Osteoblast (primary cell): Measurements from ENCODE around the gene FOXN3. TPM values are rescaled to one million over a fixed set of nuclear protein-coding genes. Genes with fewer than 3 reads are reported as not detected.

Experiments
- DNase-seq: peaks from one replicate; pipeline ENCODE4 v3.0.0; 2011; ENCODE audit warnings: low spot score, mixed read lengths; ENCODE audit not compliant: insufficient read length; ENCODE audit errors: missing footprints
- H2AFZ ChIP-seq: 2 replicates; pipeline ENCODE4 v1.6.0; 2011; ENCODE audit warnings: mild to moderate bottlenecking, low read length
- H3K27ac ChIP-seq: 2 replicates; pipeline ENCODE4 v1.5.1; 2011; ENCODE audit warnings: mild to moderate bottlenecking, low read depth, low read length, moderate library complexity
- H3K27me3 ChIP-seq: 2 replicates; pipeline ENCODE4 v1.6.0; 2012; ENCODE audit warnings: mild to moderate bottlenecking, control low read depth, inconsistent platforms, low read length, moderate library complexity; ENCODE audit not compliant: insufficient read depth
- H3K36me3 ChIP-seq: 2 replicates; pipeline ENCODE4 v1.5.1; 2011; ENCODE audit warnings: mild to moderate bottlenecking, low read length, control low read depth, moderate library complexity; ENCODE audit not compliant: insufficient read depth
- H3K4me1 ChIP-seq: 2 replicates; pipeline ENCODE4 v1.5.1; 2011; ENCODE audit warnings: mild to moderate bottlenecking, low read length, control low read depth, moderate library complexity; ENCODE audit not compliant: insufficient read depth
- H3K4me2 ChIP-seq: 2 replicates; pipeline ENCODE4 v1.6.0; 2011; ENCODE audit warnings: mild to moderate bottlenecking, low read length; ENCODE audit not compliant: insufficient read depth
- H3K4me3 ChIP-seq: fragments of 200-600 bp; sonication (generic); 3 replicates; pipeline ENCODE4 v1.5.1; 2012; ENCODE audit warnings: mild to moderate bottlenecking, low read length, inconsistent platforms; ENCODE audit not compliant: insufficient read depth
- H3K79me2 ChIP-seq: 2 replicates; pipeline ENCODE4 v1.6.0; 2012; ENCODE audit warnings: mild to moderate bottlenecking, low read length, control low read depth, inconsistent platforms; ENCODE audit not compliant: insufficient read depth
- H3K9me3 ChIP-seq: 2 replicates; pipeline ENCODE4 v1.5.1; 2011; ENCODE audit warnings: low read depth, low read length, control low read depth
- H4K20me1 ChIP-seq: 2 replicates; pipeline ENCODE4 v1.6.0; 2012; ENCODE audit warnings: mild to moderate bottlenecking, low read length, control low read depth; ENCODE audit not compliant: insufficient read depth
- CTCF ChIP-seq: IDR thresholded peaks from 2 replicates; pipeline ENCODE4 v1.5.1; 2011; ENCODE audit warnings: mild to moderate bottlenecking, low read depth, low read length, moderate library complexity; ENCODE audit errors: extremely low read depth
- total RNA-seq: library from RNA; depleted of rRNA; stranded (reverse); fragments of >200 nt; gene quantifications from 2 replicates; pipeline ENCODE4 v1.2.3, GENCODE V29; 2012

Gene FOXN3
- total RNA-seq, 1 donor = 49.9 TPM

- H3K4me1 ChIP-seq = no peaks in the 10 kb centered on the region
- H3K9me3 ChIP-seq = no peaks in the 10 kb centered on the region
- no peaks in the 10 kb centered on the region for H3K36me3 ChIP-seq
- no peak for DNase-seq
- H4K20me1 ChIP-seq = no peaks in the 10 kb centered on the region
- H3K4me2 ChIP-seq = no peak overlapping the region
- H3K27ac ChIP-seq = no peak overlapping the region
- H2AFZ ChIP-seq = no peak overlapping the region
- no peaks in the 10 kb centered on the region for H3K79me2 ChIP-seq
- TF ChIP-seq CTCF = no peak
- H3K27me3 ChIP-seq = no peaks in the 10 kb centered on the region
- H3K4me3 ChIP-seq = no peak overlapping the region
These were observed 35.2 kb upstream of the FOXN3 start for GRCh38 chr14:89452281-89452680.

GRCh38 chr14:89451229-89451628 lies 34.2 kb upstream of the FOXN3 start:
- H4K20me1 ChIP-seq = no peaks in the 10 kb centered on the region
- TF ChIP-seq CTCF = no peak
- DNase-seq = no peak
- no peaks in the 10 kb centered on the region for H3K79me2 ChIP-seq
- no peak overlapping the region for H3K4me2 ChIP-seq
- no peak overlapping the region for H3K27ac ChIP-seq
- H3K9me3 ChIP-seq = no peaks in the 10 kb centered on the region
- no peak overlapping the region for H3K4me3 ChIP-seq
- no peaks in the 10 kb centered on the region for H3K27me3 ChIP-seq
- no peaks in the 10 kb centered on the region for H3K36me3 ChIP-seq
- H2AFZ ChIP-seq = no peak overlapping the region
- no peaks in the 10 kb centered on the region for H3K4me1 ChIP-seq

GRCh38 chr14:89447182-89447944 lies 30.3 kb upstream of the FOXN3 start:
- Histone ChIP-seq H4K20me1 (no peaks in the 10 kb centered on the region), H3K4me2 (no peak overlapping the region), H3K4me3 (no peak overlapping the region), H3K27ac (no peak overlapping the region), H3K79me2 (no peaks in the 10 kb centered on the region), H2AFZ (no peak overlapping the region), H3K36me3 (no peaks in the 10 kb centered on the region), H3K9me3 (no peaks in the 10 kb centered on the region), H3K4me1 (peaks cover 19% of the 10 kb centered on the region), H3K27me3 (no peaks in the 10 kb centered on the region)
- DNase-seq = no peak
- no peak for TF ChIP-seq CTCF

- Histone ChIP-seq H3K27me3 (no peaks in the 10 kb centered on the region), H3K4me1 (peaks cover 19% of the 10 kb centered on the region), H3K27ac (no peak overlapping the region), H3K9me3 (no peaks in the 10 kb centered on the region), H3K79me2 (no peaks in the 10 kb centered on the region), H3K36me3 (no peaks in the 10 kb centered on the region), H4K20me1 (no peaks in the 10 kb centered on the region), H3K4me2 (no peak overlapping the region), H2AFZ (no peak overlapping the region), H3K4me3 (no peak overlapping the region)
- no peak for TF ChIP-seq CTCF
- DNase-seq = no peak
These were observed 28.4 kb upstream of the FOXN3 start for GRCh38 chr14:89445273-89445973.
